ENCODE measurements around the gene PPIL4.

PPIL4 gene

DNA sequence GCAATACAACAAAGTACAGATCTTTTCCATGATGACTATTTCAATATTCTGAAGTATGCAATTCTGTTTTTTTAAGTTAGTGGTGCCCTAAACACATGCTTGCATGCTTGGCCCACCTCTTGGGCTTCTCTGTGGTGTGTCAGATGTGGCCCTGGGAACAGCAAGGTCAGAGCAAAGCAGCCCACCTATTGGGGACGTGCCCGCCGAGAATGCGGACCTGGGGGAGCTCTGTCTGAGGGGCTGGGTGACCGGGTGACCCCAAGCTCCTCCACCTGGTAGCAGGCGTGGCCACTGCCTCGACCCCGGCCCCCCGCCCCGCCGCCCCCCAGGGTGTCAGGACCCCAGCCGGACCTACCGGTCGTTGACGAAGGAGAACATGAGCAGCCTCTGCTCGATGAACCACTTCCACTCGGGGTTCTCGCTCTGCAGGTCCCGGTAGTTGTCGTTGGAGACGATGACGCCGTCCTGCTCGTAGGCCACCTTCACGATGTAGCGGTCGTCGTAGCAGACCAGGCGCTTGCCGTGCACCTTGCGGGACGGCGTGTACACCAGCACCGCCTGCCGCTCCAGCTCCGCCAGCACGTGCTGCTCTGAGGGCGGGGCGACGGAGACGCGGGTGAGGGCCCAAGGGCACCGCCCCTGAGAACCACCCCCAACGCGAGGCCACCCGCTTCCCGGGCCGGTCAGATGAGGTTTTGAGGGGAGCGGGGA, 89.4 kb downstream of the PPIL4 start:
- no peak for DNase-seq

DNA sequence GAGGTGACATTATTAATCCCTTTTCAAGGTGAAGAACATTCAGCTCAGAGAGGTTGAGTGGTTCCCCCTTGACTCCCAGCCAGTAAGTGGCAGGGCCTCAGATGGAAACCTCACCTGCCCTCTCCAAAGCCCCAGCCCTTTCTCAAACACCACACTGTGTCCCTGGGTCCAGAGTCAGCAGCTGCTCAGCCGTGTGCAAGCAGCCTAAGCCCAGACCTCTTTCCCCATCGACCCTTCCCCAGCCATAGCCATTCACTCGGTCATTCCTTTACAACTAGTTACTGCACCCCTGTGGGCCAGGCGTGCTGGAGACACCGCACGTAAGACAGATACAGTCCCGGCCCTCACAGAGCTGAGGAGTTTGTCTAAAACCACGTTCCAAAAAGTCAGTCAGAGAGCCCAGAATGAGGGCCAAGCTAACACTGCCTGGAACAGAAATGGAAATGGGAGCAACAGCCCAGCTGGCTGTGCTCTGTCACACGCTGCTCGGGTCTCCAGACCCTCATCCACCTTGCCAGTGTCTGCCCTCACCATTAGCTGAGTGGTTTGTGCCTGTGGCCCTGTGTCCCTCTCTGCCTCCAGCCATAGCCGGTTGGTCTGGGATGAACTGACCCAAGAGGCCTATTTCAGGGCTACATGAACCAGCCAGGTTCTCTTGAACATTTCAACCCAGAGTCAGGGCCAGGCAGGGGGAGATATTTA, 90.7 kb downstream of the PPIL4 start:
- no peak for DNase-seq
